Left cardiac atrium (tissue), 4 donors: Measurements from ENCODE around the gene NAV2. TPM values are rescaled to one million over a fixed set of nuclear protein-coding genes. Genes with fewer than 3 reads are reported as not detected.
"Not testable (repeated sequence)": the region's sequence is repeated elsewhere in the genome, so short reads cannot be mapped to it uniquely, and the experiment has no call there.

Experiments
- ATAC-seq, 2 donors: fragments of 200-7000 bp; cut with Tn5 transposase; one replicate each; pipeline ENCODE4 v1.9.1; 2020; ENCODE audit warnings: mild to moderate bottlenecking in 2 of 2, moderate library complexity in 2 of 2
- DNase-seq: peaks from one replicate; pipeline ENCODE4 v3.0.0-alpha.2; 2020
- intact Hi-C, 2 donors: fragments of 100-400 bp; cut with DNase I; formaldehyde crosslinking; loops; one replicate each; pipeline versions ENCODE4 v1.14.1 to v1.15.1; 2022 to 2023
- total RNA-seq, 2 donors: library from RNA; stranded (reverse); fragmentation: NEBNext Ultra II Directional; extraction: Animal tissue kit (Norgen Biotek cat#: 25700); gene quantifications; one replicate each; pipeline ENCODE4 v1.2.1, GENCODE V29; 2021
- donor health status: DM: no; HTN: yes; CAD: no.
- donor health status: DM: no; HTN: yes; CAD: no; lungs with severe emphysema.
- donor health status: DM: yes; HTN: yes; CAD: no.
- donor health status: Dilated cardiomyopathy.

The NAV2 gene
- total RNA-seq, 2 donors from 2014 or later, result 12.3 to 15.3 TPM

DNA sequence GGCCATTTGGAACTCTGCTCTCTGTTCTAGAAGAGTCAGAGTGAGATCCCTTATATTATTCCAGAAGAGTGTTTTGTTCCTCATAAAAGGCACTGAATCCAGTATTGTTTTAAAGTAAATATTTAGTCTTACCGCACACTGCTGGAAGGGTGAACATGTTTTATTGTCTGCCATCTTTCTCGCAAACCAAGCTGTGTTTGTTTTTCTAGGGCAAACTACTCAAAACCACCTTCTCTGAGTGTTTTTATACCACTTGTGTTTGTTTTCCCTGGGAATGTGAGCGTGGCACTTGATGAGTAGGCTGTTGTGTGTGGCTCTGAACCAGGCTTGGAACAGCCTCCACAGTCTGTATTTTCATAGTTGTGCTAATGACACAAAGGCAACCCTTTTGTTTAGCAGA, 357.8 kb downstream of the NAV2 start:
- intact Hi-C loops, result no loop called here
- ATAC-seq (no peak), DNase-seq (no peak)

DNA sequence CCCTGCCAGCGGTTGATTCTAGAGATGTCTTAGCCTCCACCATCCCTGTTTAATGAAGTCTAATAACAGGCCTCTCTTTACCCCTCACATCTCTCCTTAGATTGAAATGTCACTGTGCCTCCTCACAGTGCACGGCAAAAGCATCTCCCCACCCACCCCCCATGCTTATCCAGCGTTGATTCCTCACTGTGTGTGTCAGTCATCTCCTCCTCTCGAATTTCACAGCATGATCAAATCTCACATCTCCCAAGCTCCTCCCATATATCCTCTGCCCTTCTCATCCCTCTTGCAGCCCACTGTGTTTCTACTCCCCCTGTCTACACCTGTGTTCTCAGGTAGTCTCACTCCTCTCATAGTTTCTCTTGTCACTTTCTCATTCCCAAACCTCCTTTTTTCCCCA, 363.0 kb downstream of the NAV2 start:
- ATAC-seq, result no peak
- no peak for DNase-seq

DNA sequence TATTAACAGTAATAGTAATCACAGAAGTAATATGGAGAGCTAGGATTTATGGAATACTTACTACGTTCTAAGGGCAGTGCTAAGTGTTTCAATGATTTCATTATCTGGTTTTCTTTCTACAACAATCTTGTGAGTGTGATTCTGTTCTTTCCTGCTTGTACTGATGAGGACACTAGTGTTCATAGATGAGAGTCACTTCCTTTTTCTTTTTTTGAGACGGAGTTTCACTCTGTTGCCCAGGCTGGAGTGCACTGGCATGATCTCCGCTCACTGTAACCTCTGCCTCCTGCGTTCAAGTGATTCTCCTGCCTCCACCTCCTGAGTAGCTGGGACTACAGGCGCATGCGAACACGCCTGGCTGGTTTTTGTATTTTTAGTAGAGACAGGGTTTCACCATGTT, 366.2 kb downstream of the NAV2 start:
- intact Hi-C loops, result no loop called here

More for the DNA sequence above, 363.0 kb downstream of the NAV2 start:
- intact Hi-C loops, result no loop called here

DNA sequence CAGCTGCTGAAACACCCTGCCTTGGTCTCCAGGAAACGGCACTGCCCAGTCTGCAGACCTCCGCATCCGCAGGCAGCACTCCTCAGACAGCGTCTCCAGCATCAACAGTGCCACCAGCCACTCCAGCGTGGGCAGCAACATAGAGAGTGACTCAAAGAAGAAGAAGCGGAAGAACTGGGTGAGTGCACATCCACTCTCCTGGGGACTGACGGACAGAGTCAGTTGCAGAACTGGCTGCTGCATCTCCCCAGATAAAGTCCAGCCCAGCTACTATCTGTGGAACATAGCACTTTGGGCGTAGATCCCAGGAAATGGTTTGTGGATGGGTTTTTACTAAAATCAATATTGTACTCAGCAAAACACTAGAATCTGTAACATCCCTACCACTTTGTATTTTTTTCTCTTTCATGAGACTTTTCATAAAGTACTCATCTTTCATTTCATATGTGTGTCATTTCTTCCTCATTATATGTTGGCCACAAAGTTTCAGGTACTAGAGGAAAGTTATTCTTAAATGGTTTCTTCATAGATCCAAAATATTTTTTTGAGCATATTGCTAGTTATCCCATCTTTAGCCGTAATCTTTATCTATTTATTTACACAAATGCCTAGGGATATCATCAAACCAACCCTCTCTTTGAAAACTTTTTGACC, 367.5 kb downstream of the NAV2 start:
- intact Hi-C loops, result no loop called here
- DNase-seq (no peak), ATAC-seq (no peak)

More for the DNA sequence above, 366.2 kb downstream of the NAV2 start:
- no peak for DNase-seq
- no peak for ATAC-seq

DNA sequence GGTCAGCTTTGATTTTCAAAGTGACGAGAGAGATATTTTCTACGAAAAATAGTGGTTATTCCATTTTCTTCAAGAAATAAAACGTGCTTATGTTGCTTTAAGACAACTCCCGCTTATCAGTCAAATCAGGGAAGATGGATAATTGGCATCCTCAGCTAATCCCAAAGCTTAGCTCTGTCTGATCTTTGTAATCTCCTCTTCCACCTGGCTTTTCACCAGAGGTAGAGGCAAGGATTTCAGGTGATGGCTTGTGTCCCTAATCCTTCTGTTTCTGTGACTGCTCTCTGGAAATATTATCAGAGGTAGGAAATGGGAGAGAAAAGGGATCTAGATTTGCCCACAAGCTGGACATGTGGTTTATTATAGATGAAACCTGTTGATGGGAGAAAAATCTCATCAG, 368.7 kb downstream of the NAV2 start:
- intact Hi-C loops, result no loop called here

DNA sequence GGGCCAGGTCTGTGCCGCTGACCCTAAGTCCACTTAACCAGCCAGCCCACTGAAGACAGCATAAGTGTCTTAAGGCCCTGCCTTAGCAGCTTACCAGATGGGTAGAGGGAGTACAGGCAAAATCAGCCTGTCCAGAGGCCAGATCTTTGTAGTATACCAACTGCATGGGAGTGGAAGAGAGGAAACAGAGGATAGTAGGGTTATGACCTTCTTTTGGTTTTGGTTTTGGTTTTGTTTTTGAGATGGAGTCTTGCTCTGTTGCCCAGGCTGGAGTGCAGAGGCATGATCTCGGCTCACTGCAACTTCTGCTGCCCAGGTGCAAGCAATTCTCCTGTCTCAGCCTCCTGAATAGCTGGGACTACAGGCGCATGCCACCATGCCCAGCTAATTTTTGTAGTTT, 371.2 kb downstream of the NAV2 start:
- intact Hi-C loops, ATAC-seq, DNase-seq: not testable (repeated sequence)

More for the DNA sequence above, 368.7 kb downstream of the NAV2 start:
- ATAC-seq (no peak), DNase-seq (no peak)

DNA sequence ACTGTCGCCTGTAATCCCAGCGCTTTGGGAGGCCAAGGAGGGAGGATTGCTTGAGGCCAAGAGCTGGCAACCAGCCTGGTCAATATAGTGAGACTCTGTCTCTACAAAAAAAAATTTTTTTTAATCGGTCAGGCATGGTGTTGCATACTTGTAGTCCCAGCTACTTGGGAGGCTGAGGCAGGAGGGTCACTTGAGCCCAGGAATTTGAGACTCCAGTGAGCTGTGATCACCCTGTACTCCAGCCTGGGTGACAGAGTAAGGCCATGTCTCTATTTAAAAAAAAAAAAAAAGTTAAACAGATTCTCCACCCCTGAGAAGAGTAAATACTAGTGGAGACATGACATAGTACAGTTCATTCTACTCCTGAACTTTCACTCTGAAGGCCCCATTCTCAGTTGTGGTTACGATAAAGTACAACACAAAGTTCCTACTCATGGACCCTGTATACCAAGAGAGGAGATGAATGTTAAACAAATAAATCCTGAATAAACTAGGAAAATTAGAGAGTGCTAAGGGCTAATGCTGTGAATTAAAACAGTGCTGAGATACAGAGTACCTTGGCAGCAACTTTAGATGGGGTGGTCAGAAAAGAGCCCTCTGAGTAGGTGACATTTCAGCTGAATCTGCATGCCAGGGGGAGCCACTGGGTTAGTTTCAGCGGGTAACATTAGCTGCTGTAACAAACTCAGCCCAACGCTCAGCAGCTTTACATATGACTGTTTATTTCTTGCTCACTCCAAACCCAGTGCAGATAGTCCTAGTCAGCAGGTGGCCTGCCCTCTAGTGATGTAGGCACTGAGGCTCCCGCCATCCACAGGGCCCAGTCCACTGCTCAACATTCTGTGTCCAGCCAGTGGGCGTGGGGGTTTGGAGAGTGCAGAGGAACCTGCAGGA, 372.5 kb downstream of the NAV2 start:
- ATAC-seq (no peak), DNase-seq (no peak)
- intact Hi-C loops, result no loop called here

DNA sequence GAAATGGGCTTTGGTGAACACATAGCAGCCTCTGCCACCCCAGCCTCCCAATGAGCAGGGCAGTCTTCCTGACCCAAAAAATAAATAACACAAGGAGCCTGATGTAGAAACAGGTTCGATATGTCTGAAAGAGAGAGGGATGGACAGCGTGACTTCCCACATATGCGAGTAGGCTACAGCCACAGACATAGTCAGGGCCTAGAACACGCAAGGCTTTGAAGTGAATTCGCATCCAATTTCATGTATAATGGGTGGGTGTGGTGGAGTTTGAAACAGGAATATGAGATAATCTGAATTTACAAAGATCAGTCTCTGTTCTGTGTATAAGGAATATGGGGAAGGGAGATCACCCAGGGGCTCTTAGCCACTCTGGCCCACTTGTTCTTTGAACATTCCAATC, 373.3 kb downstream of the NAV2 start:
- intact Hi-C loops, result no loop called here
- ATAC-seq (no peak), DNase-seq (no peak)

DNA sequence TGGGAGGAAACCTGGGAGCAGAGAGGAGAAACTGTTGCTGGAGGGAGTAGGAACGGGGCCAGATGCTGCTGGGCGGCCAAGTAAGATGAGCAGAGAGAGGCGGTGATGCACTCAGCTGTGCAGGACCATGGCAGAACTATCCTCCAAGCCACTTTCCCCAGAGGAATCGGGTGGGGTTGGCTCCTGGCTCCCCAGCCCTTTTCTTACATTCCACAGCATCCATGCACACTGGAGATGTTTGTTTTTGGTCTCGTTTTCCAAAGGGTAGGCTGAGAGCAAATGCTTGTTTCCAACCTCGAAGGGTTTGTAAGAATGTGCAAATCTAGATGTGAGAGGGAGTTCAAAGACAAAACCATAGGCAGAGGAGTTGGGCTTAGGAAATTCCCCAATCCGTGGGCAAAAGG, 374.5 kb downstream of the NAV2 start:
- ATAC-seq (peak in 1 of 2 donors; percentile 49), DNase-seq (no peak)
- intact Hi-C loops, result no loop called here

DNA sequence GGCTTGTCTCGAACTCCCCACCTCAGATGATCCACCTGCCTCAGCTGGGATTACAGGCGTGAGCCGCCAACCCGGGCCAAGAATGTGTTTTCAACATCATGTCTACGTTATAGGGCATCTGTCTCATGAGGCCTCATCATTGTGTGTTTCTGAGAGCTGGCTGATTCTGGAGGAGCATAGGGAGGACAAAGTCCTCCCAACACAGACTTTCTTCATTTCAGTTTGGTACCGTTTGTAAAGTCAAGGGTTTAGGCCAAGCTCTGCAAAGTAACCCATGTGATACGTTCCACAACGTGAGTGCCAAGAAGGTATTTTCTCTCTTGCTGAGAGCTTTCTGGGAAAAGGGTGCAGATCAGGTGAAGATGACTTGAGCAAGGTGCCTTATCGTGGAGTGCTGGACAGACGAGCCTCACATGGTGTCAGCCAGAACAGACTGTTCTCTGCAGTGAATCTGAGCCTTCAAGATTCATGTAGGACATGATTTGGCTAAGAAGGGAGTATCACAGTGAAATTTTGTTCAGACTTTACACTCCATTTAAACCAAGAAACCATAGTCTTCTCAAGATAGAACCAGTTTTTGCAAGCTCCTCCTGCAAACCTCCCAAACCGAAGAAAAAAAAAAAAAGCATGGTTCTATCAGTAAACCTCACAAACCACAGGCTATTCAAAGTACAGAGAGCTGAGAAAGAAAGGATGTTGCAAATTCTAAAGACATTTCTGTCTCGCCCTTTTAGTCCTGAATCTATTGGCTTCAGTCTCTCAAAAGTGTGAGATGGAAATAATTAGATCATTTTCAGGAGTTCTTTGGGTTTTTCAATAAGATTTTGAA, 376.0 kb downstream of the NAV2 start:
- DNase-seq, result no peak
- intact Hi-C loops, result no loop called here
- ATAC-seq, result no peak

DNA sequence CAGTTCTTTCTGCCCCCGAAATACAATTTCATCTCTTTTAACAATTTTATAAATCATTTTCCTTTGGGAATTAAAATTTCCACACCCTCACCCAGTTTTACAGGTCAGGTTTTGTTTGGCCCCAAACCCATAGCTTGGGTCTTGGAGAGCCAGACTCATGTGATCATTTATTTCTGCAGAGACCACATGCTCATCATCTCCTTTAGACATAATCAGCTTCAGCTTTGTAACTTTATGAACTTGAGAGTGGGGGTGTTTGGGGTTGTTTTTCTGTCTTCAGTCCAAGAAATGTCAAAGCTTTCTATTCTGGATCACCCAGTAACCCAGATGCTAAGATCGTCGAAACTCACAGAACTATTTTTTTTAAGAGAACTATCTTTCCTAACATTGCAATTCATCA, 376.7 kb downstream of the NAV2 start:
- DNase-seq, result no peak
- peak in 1 of 2 donors; percentile 36 for ATAC-seq
- intact Hi-C loops, result no loop called here

DNA sequence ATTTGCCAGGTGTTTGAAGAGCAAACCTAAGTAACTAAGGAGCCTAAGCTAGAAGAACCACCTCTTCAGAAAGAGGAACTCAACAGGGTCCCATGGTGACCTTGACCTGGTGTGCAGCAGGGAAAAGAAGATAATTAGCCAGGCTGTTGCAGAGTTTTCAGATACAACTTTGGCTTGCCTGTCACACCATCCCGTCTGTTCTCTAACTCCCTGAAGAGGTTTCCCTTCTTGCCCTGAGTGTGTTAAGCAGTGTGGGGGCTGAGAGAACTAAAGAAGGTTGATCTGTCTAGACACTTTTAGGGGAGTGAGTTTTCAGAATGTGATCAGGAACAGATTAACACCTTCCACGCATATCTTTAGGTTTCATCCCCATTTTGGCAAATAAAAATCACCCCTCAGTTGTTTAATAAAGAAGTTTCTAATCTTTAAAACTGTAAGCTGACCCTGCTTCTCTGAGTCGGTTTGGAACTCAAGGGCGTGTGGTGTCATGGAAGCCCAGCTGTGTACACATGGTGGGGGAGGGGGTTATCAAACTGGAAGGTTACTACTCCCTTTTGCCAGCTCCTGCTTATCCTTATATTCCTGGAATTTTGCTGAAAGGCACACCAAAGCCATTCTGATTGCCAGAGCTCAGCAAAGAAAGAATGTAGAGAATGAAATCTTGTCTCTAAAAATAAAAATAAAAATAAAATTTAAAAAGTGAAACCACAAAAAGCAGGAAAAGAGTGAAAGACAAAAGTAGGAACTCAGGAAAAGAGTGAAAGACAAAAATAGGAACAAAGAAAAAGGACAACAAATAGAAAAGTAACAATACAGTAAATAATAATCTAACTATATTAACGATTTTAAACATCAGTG, 377.4 kb downstream of the NAV2 start:
- no peak for DNase-seq
- ATAC-seq, result peak; percentile 70 to 80
- intact Hi-C loops, result no loop called here

DNA sequence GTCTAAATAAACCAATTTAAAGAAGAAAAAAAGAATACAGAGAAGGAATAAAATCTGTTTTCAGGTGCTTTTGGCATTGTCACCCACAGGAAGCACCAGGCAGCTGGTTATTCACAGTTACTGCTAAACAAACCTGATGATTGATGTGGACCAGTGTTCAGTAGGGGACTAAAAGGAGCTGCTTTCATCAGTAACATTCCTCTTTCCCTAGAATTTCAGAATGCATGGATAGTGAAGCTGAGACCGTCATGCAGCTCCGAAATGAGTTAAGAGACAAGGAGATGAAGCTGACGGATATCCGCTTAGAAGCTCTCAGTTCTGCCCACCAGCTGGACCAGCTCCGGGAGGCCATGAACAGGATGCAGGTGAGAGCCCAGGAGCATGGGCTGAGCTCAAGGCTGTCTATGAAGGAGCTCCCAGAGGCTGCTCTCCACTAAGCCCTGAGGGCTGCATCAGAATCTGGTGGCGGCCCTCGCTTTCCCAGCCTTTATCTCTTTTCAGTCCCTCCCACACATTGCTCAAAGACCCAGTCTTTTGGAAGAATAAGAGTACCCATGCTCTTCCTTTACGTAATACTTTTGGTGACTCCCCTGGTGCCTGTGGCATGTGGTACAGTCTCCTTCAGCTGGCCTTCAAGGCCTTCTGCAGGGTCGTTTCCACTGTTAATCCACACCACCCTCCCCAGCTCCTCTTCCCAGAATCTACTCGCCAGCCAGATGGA, 378.2 kb downstream of the NAV2 start:
- intact Hi-C loops, result no loop called here
- DNase-seq (no peak), ATAC-seq (no peak)

DNA sequence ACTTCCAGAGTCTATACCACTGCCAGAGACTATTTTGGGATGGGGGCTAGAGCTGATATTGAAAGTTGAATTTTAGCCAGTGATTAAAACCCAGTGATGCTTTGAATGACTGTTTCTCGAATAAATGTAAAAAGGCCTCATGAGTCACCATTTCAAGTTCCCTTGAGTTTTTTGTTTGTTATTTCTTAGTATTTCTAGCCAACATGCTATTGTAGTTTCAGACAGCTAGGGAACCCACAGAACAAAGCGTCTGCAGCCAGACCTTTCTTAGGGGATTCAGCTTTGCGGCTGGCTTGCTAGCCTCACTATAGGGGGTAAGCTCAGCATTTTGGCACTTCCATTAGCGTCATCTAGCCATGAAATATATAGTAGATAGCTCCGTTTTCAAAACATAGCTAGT, 381.1 kb downstream of the NAV2 start:
- intact Hi-C loops, result no loop called here
- ATAC-seq (no peak), DNase-seq (no peak)

DNA sequence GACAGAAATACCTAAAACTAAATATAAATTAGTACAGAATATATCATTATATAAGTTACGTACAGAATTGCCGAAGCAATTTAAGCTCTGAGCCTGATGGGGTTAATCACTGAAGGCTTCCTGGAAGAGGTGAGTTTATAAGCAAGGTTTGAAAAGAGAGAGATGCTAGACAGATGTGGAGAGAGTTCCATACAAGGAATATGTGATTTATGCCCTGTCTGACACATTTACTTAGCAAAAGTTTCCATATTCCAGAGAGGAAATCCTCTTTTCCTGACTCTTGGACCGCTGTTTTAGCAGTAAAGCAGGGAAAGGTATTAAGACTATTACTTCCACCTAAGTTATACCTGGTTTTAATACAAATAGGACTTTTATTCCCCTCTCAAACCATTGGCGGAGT, 382.6 kb downstream of the NAV2 start:
- DNase-seq, result no peak
- no peak for ATAC-seq
- intact Hi-C loops, result no loop called here

DNA sequence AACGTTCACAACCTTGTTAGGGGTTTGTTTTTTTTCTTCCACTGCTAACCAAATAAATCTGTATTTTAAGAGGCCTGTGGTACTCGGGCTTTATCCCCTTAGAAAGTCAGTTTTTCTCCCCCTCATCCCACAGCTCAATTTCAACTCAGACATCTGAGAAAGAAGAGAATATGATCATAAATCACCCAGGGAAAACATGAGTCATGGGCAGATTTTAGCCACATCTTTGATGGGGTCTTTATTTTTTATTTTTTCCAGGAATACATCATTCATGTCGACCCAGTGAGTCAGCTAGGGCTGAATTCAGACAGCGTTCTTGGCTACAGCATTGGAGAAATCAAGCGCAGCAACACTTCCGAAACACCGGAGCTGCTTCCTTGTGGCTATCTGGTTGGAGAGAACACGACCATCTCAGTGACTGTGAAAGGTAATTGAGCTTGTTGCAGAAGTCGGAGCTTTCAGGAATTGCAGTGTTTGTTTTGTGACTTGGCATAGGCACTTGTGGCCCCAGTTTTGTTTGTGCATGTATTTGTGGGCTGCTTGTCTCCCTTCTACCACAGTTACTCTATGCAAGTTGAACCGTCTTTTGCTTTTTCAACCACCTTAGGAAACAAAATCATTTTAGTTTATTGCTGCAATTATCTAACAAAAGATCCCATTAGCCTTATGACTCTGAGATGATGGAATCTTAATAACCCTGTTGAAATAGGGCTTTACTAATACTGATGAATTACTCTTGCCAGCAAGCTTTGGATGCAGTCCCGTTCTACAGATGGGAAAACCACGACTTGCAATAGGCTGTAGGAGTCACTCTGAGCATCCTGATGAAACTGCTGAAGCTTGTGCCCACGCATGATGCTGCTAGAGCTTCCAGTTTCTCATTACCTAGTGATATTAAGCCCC, 384.9 kb downstream of the NAV2 start:
- ATAC-seq (peak in 1 of 2 donors; percentile 57), DNase-seq (no peak)
- intact Hi-C loops, result no loop called here

DNA sequence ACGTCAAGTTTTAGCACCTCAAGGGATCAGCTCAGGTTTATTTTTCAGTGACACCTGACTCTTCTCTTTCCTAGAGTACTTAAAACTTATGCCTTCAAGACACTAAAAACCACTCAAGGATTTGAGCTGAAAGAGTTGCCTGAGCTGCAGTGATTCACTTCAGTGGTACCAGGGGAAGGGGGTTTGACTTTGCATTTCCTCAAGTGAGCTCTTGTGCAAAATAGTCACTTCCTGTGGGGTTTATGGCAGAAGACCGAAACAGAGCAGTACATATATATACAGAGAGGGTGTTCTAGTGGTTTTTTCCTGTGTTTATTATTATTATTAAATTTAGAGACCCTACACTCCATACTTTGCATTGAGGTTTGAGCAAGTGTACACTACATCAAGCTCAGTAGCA, 386.9 kb downstream of the NAV2 start:
- no peak for ATAC-seq
- intact Hi-C loops, result no loop called here
- no peak for DNase-seq
